Measurements from ENCODE around the gene ABHD5. TPM values are rescaled to one million over a fixed set of nuclear protein-coding genes. Genes with fewer than 3 reads are reported as not detected.
A peak's percentile ranks its signal among the peaks of the same experiment; 100 is the strongest.

The ABHD5 gene
- total and polyA plus RNA-seq, 7 experiments from 2014 or later, result 4.2 to 21.0 (median 6.4) TPM

DNA sequence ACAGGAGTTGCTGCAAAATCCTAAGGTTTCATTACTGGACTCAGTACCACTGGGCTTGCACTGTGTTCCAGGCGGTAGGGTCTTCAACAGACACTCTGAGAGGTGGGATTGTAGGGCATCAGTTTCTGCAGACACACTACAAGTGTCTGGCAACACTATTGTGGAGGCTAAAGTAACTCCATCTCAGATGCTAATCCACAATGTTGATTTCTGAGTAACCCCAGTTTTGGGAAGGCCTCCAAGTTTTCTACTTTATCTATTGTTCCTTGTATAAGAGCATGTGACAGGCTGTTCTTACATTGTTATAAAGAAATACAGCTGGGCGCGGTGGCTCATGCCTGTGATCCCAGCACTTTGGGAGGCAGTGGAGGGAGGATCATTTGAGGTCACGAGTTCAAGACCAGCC, 2.5 kb upstream of the ABHD5 start:
- peak overlapping the region in 1 of 9 donors; percentile 32 for H3K27ac Mint-ChIP-seq
- H3K36me3 ChIP-seq (ENCODE audit: control insufficient read depth in 2 of 3, insufficient read depth in 3 of 3, low read length in 3 of 3), result no peaks in the 10 kb centered on the region

DNA sequence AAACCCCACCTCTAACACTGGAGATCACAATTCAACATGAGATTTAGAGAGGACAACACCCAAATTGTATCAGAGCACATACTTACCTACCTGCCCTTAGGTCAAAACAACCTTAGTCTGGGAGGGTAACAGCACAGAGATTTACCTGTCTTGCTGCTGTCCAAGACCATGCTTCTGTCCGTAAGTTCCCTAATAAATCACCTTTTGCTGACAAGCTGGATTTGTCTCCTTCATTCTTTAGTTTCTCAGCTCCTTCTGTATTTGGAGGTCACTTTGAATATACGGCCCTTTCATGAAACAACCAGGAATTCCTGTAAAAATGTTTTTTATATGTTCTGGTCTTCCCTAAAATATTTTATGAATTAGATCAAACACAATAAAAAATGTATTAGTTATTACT, 1.6 kb upstream of the ABHD5 start:
- Histone ChIP-seq H3K27me3 (ENCODE audit: control insufficient read depth in 2 of 2, insufficient read depth in 2 of 2, low read length in 2 of 2) (no peaks in the 10 kb centered on the region), H3K9me3 (ENCODE audit: control insufficient read depth in 2 of 3, low read length in 3 of 3) (no peaks in the 10 kb centered on the region), H3K36me3 (ENCODE audit: control insufficient read depth in 2 of 3, insufficient read depth in 3 of 3, low read length in 3 of 3) (no peaks in the 10 kb centered on the region), H3K27ac (ENCODE audit: low read depth, low read length) (no peak overlapping the region), H3K4me3 (ENCODE audit: low read length) (no peak overlapping the region), H3K4me1 (ENCODE audit: control insufficient read depth in 2 of 2, insufficient read depth in 2 of 2, low read length in 2 of 2) (peaks cover 8% of the 10 kb centered on the region in 2 donors)
- DNase-seq, result no peak
- peaks cover 0 to 6% (median 0%) of the 10 kb centered on the region in 5 donors for H3K27me3 Mint-ChIP-seq
- H3K4me1 Mint-ChIP-seq, result peaks cover 11 to 43% (median 33%) of the 10 kb centered on the region in 7 donors
- ATAC-seq, result no peak
- peak overlapping the region in 5 of 10 donors; percentile 91 to 98 (median 94) for H3K4me3 Mint-ChIP-seq
- peaks cover 0 to 2% (median 0%) of the 10 kb centered on the region in 11 donors for H3K9me3 Mint-ChIP-seq
- CTCF ChIA-PET, result interaction anchor here (0.7 kb wide), 1 partner anchor 11 kb away, joined by 3 read pairs; no protein-coding TSS in a partner anchor
- intact Hi-C loops (cut with micrococcal nuclease), result no loop called here
- POLR2A ChIA-PET, result interaction anchor here (3.3 kb wide), 1 partner anchor 66 kb away, joined by 12 read pairs; no protein-coding TSS in a partner anchor
- peaks cover 0 to 4% (median 0%) of the 10 kb centered on the region in 5 donors for H3K36me3 Mint-ChIP-seq
- peak overlapping the region in 5 of 9 donors; percentile 4 to 94 (median 24) for H3K27ac Mint-ChIP-seq

More for the DNA sequence above, 2.5 kb upstream of the ABHD5 start:
- H3K4me1 ChIP-seq (ENCODE audit: control insufficient read depth in 2 of 2, insufficient read depth in 2 of 2, low read length in 2 of 2), result peaks cover 8% of the 10 kb centered on the region in 2 donors
- H3K36me3 Mint-ChIP-seq, result peaks cover 0 to 4% (median 0%) of the 10 kb centered on the region in 5 donors
- H3K27ac ChIP-seq (ENCODE audit: low read depth, low read length), result no peak overlapping the region
- H3K27me3 ChIP-seq (ENCODE audit: control insufficient read depth in 2 of 2, insufficient read depth in 2 of 2, low read length in 2 of 2), result no peaks in the 10 kb centered on the region
- no peak for ATAC-seq
- H3K27me3 Mint-ChIP-seq, result peaks cover 0 to 9% (median 0%) of the 10 kb centered on the region in 5 donors
- ChIA-PET POLR2A (interaction anchor here (0.7 kb wide), 1 partner anchor 193 kb away, joined by 3 read pairs; no protein-coding TSS in a partner anchor), CTCF (no interaction called here)
- no peaks in the 10 kb centered on the region for H3K9me3 ChIP-seq (ENCODE audit: control insufficient read depth in 2 of 3, low read length in 3 of 3)
- no peak for DNase-seq
- no peak overlapping the region for H3K4me3 ChIP-seq (ENCODE audit: low read length)
- H3K4me3 Mint-ChIP-seq, result peak overlapping the region in 1 of 10 donors; percentile 14
- H3K9me3 Mint-ChIP-seq, result peaks cover 0 to 6% (median 0%) of the 10 kb centered on the region in 11 donors
- intact Hi-C loops (cut with micrococcal nuclease), result no loop called here
- H3K4me1 Mint-ChIP-seq, result peaks cover 11 to 36% (median 27%) of the 10 kb centered on the region in 7 donors

DNA sequence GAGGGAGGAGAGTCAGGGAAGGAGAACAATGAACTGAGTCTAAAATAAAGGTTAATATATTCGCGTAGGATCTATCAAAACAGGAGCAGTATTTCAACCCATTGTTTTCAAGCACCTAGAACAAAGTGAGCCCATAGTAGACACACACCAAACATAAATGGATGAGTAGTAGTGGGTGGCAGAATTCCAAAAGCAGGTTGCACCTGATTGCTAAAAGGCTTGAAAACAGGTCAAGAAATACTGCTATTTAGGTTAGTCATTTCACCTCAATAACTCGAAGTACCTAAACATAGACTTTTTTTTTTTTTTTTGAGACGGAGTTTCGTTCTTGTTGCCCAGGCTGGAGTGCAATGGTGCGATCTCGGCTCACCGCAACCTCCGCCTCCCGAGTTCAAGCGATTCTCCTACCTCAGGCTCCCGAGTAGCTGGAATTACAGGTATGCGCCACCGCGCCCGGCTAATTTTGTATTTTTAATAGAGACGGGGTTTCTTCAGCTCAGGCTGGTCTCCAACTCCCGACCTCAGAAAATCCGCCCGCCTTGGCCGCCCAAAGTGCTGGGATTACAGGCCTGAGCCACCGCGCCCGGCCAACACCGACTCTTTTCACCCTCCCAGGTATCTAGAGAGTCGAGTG, 855 bp upstream of the ABHD5 start:
- H3K36me3 Mint-ChIP-seq, result peaks cover 0 to 4% (median 0%) of the 10 kb centered on the region in 5 donors
- Histone ChIP-seq H3K4me1 (ENCODE audit: control insufficient read depth in 2 of 2, insufficient read depth in 2 of 2, low read length in 2 of 2) (peaks cover 8% of the 10 kb centered on the region in 2 donors), H3K4me3 (ENCODE audit: low read length) (peak overlapping the region; percentile 74), H3K9me3 (ENCODE audit: control insufficient read depth in 2 of 3, low read length in 3 of 3) (no peaks in the 10 kb centered on the region), H3K36me3 (ENCODE audit: control insufficient read depth in 2 of 3, insufficient read depth in 3 of 3, low read length in 3 of 3) (no peaks in the 10 kb centered on the region), H3K27ac (ENCODE audit: low read depth, low read length) (peak overlapping the region; percentile 60), H3K27me3 (ENCODE audit: control insufficient read depth in 2 of 2, insufficient read depth in 2 of 2, low read length in 2 of 2) (no peaks in the 10 kb centered on the region)
- ChIA-PET CTCF (interaction anchor here (0.6 kb wide), 1 partner anchor 64 kb away, joined by 3 read pairs; no protein-coding TSS in a partner anchor), POLR2A (interaction anchor here (0.7 to 3.3 kb wide), 4 partner anchors 55 to 1297 kb away, joined by 3 to 12 read pairs (median 5); partner anchors contain the start of gene ANO10)
- peaks cover 0 to 6% (median 0%) of the 10 kb centered on the region in 5 donors for H3K27me3 Mint-ChIP-seq
- H3K27ac Mint-ChIP-seq, result peak overlapping the region; percentile 19 to 97 (median 92)
- H3K4me1 Mint-ChIP-seq, result peaks cover 11 to 47% (median 37%) of the 10 kb centered on the region in 7 donors
- ATAC-seq, result no peak
- DNase-seq, result peak in 2 of 9 donors; percentile 1 to 8
- intact Hi-C loops (cut with micrococcal nuclease), result loop anchor here (1.0 to 10.0 kb wide), 17 partner anchors 65 to 1108 kb away; partner anchors contain the start of genes ANO10 (in 2 of the 2), POMGNT2 (in 2 of the 2), SNRK (in 2 of the 2) and TCAIM (in 2 of the 2)
- peak overlapping the region; percentile 91 to 98 (median 94) for H3K4me3 Mint-ChIP-seq
- H3K9me3 Mint-ChIP-seq, result peaks cover 0 to 2% (median 0%) of the 10 kb centered on the region in 11 donors

DNA sequence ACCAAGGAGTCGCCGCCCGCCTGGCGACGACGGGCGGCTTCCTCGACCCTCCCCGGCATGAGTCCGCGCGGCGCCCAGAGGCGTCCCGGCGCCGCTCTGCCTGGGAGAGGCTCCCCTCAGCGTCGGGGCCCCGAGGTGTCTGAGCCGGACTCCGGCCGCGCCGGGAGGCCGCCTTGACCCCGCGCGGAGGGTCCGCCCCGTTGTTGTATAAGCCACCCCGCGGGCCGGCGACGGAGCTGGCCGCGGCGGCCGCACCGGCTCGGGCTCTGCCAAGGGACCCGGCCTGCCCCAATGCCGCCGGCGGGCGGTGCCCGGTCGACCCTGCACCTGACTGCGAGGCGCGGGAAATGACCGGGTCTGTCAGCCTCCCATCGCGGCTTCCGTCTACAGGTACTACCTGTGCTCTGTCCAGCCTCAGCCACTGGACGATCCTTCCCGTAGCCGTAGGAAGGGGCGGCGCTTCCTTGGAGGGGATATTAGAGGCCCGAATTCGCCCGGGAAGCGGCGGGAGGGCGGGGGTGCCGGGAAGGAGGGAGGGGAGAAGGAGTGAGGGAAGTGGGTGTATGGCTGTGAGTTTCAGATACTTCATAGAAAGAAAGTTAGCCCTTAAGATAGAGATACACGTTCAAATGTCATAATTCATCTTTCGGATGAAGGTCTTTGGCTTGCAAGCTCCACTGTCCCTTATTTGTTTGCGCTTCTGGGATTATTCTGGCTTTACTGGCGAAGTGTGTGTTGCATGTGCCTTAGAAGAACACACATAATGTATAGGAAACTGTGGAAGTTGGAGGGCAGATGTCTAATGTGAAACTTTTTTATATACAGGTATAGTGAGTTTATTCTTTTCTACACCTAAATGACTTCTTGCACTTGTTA, 620 bp downstream of the ABHD5 start:
- H3K9me3 ChIP-seq (ENCODE audit: control insufficient read depth in 2 of 3, low read length in 3 of 3), result no peaks in the 10 kb centered on the region
- CTCF ChIA-PET, result interaction anchor here (0.6 kb wide), 1 partner anchor 66 kb away, joined by 3 read pairs; no protein-coding TSS in a partner anchor

DNA sequence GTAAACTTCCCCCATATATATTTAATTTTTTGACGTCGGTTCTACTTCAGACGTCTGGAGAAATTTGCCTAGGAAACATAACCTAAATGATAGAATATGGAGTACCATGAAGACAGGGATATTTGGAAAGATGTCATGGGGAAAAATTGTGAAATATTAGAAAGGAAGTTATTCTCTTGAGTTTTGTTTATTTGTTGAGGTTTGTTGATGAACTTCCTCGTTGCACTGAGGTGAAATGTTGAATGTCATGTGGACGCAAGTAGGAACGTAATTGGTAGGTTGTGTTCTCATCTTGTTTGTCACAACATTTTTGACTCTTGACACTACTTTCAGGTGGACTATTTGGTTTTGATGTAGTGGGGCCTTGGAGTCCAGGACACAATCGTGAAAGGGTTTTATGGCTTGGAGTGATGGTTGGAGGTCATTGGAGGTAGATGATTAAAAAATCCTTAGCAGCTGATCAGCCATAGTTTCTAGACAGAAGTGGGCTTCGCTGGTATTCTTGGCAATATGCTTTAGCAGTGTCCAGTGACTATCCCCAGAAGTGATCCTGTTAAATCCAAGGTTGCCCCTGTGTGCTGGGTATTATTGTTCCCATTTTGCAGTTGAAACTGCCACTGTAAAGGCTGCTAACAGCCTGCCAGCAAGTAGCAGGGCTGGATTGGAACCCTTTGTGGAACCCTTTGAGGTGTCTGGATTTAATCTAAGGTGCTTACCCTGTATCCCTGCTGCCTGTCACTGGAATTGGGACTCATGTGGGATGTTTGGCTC, 1.5 kb downstream of the ABHD5 start:
- no peak for ATAC-seq
- no peaks in the 10 kb centered on the region for H3K36me3 ChIP-seq (ENCODE audit: control insufficient read depth in 2 of 3, insufficient read depth in 3 of 3, low read length in 3 of 3)
- H3K27me3 Mint-ChIP-seq, result peaks cover 0 to 6% (median 0%) of the 10 kb centered on the region in 5 donors
- no peaks in the 10 kb centered on the region for H3K27me3 ChIP-seq (ENCODE audit: control insufficient read depth in 2 of 2, insufficient read depth in 2 of 2, low read length in 2 of 2)
- peaks cover 8% of the 10 kb centered on the region in 2 donors for H3K4me1 ChIP-seq (ENCODE audit: control insufficient read depth in 2 of 2, insufficient read depth in 2 of 2, low read length in 2 of 2)
- peaks cover 0 to 5% (median 0%) of the 10 kb centered on the region in 5 donors for H3K36me3 Mint-ChIP-seq
- H3K27ac Mint-ChIP-seq, result peak overlapping the region in 4 of 9 donors; percentile 29 to 94 (median 90)
- peak overlapping the region; percentile 74 for H3K4me3 ChIP-seq (ENCODE audit: low read length)
- no peak overlapping the region for H3K27ac ChIP-seq (ENCODE audit: low read depth, low read length)
- peaks cover 0 to 1% (median 0%) of the 10 kb centered on the region in 11 donors for H3K9me3 Mint-ChIP-seq
- POLR2A ChIA-PET, result interaction anchor here (1.4 to 3.3 kb wide), 2 partner anchors 63 to 67 kb away, joined by 4 to 12 read pairs; no protein-coding TSS in a partner anchor
- intact Hi-C loops (cut with micrococcal nuclease), result loop anchor here (5.0 to 10.0 kb wide), 8 partner anchors 65 to 1110 kb away; partner anchors contain the start of genes KIAA1143 (in 1 of the 2), KIF15 (in 1 of the 2), NKTR (in 1 of the 2) and POMGNT2 (in 1 of the 2)
- peak overlapping the region; percentile 81 to 98 (median 86) for H3K4me3 Mint-ChIP-seq
- peaks cover 17 to 49% (median 37%) of the 10 kb centered on the region in 7 donors for H3K4me1 Mint-ChIP-seq
- CTCF ChIA-PET, result no interaction called here
- no peaks in the 10 kb centered on the region for H3K9me3 ChIP-seq (ENCODE audit: control insufficient read depth in 2 of 3, low read length in 3 of 3)
- DNase-seq, result no peak

More for the DNA sequence above, 620 bp downstream of the ABHD5 start:
- Histone ChIP-seq H3K27me3 (ENCODE audit: control insufficient read depth in 2 of 2, insufficient read depth in 2 of 2, low read length in 2 of 2) (no peaks in the 10 kb centered on the region), H3K27ac (ENCODE audit: low read depth, low read length) (peak overlapping the region; percentile 85), H3K36me3 (ENCODE audit: control insufficient read depth in 2 of 3, insufficient read depth in 3 of 3, low read length in 3 of 3) (no peaks in the 10 kb centered on the region), H3K4me3 (ENCODE audit: low read length) (peak overlapping the region; percentile 74), H3K4me1 (ENCODE audit: control insufficient read depth in 2 of 2, insufficient read depth in 2 of 2, low read length in 2 of 2) (peaks cover 8% of the 10 kb centered on the region in 2 donors)
- DNase-seq (peak in 6 of 9 donors; percentile 3 to 65 (median 26)), ATAC-seq (peak; percentile 7)
- Mint-ChIP-seq H3K4me3 (peak overlapping the region; percentile 81 to 98 (median 93)), H3K36me3 (peaks cover 0 to 4% (median 0%) of the 10 kb centered on the region in 5 donors), H3K4me1 (peaks cover 16 to 48% (median 37%) of the 10 kb centered on the region in 7 donors), H3K27ac (peak overlapping the region; percentile 30 to 94 (median 85)), H3K27me3 (peaks cover 0 to 6% (median 0%) of the 10 kb centered on the region in 5 donors), H3K9me3 (peaks cover 0 to 1% (median 0%) of the 10 kb centered on the region in 11 donors)
- POLR2A ChIA-PET, result interaction anchor here (1.4 to 3.3 kb wide), 2 partner anchors 64 to 68 kb away, joined by 4 to 12 read pairs; no protein-coding TSS in a partner anchor
- intact Hi-C loops (cut with micrococcal nuclease), result loop anchor here (2.0 to 10.0 kb wide), 14 partner anchors 66 to 1109 kb away; partner anchors contain the start of genes POMGNT2 (in 2 of the 2), SNRK (in 2 of the 2), TCAIM (in 2 of the 2) and HIGD1A (in 1 of the 2)
